GM23248 (cell line): ENCODE measurements around the gene TSHZ2. TPM values are rescaled to one million over a fixed set of nuclear protein-coding genes. Genes with fewer than 3 reads are reported as not detected.

Source experiments
- DNase-seq: peaks from one replicate; pipeline ENCODE4 v3.0.0-alpha.2; 2015
- H2AFZ ChIP-seq: fragments of 200-600 bp; sonication (generic); 2 replicates; pipeline ENCODE4 v1.6.1; 2016; ENCODE audit warnings: antibody characterized with exemption
- H3F3A ChIP-seq: fragments of 200-600 bp; sonication (generic); 2 replicates; pipeline ENCODE4 v1.6.1; 2016; ENCODE audit warnings: mild to moderate bottlenecking, antibody characterized with exemption, mixed run types; ENCODE audit not compliant: insufficient read depth
- H3K27ac ChIP-seq: fragments of 200-600 bp; sonication (generic); 2 replicates; pipeline ENCODE4 v1.5.1; 2016; ENCODE audit warnings: mild to moderate bottlenecking
- H3K27me3 ChIP-seq: fragments of 200-600 bp; sonication (generic); replicated peaks from 2 replicates; pipeline ENCODE4 v1.6.1; 2016; ENCODE audit warnings: mild to moderate bottlenecking; ENCODE audit not compliant: insufficient read depth
- H3K36me3 ChIP-seq: fragments of 200-600 bp; sonication (generic); 2 replicates; pipeline ENCODE4 v1.6.1; 2016; ENCODE audit warnings: low read depth, mild to moderate bottlenecking
- H3K4me1 ChIP-seq: fragments of 200-600 bp; sonication (generic); 2 replicates; pipeline ENCODE4 v1.6.1; 2016; ENCODE audit warnings: mild to moderate bottlenecking; ENCODE audit not compliant: insufficient read depth
- H3K4me2 ChIP-seq: fragments of 200-600 bp; sonication (generic); one replicate; pipeline ENCODE4 v1.6.1; 2016; ENCODE audit warnings: mild to moderate bottlenecking; ENCODE audit not compliant: unreplicated experiment
- H3K4me3 ChIP-seq: fragments of 200-600 bp; sonication (generic); 2 replicates; pipeline ENCODE4 v1.5.1; 2016; ENCODE audit warnings: mild to moderate bottlenecking
- H3K79me2 ChIP-seq: fragments of 200-600 bp; sonication (generic); 2 replicates; pipeline ENCODE4 v1.6.1; 2016; ENCODE audit warnings: mild to moderate bottlenecking; ENCODE audit not compliant: insufficient read depth
- H3K9ac ChIP-seq: fragments of 200-600 bp; sonication (generic); 2 replicates; pipeline ENCODE4 v1.6.1; 2016; ENCODE audit warnings: mild to moderate bottlenecking
- H3K9me2 ChIP-seq: fragments of 200-600 bp; sonication (generic); 2 replicates; pipeline ENCODE4 v1.6.1; 2016; ENCODE audit warnings: mixed run types, mild to moderate bottlenecking, moderate library complexity; ENCODE audit not compliant: insufficient read depth
- H3K9me3 ChIP-seq: fragments of 200-600 bp; sonication (generic); one replicate; pipeline ENCODE4 v1.6.1; 2017; ENCODE audit warnings: low read depth
- H4K20me1 ChIP-seq: fragments of 200-600 bp; sonication (generic); 2 replicates; pipeline ENCODE4 v1.6.0; 2016; ENCODE audit not compliant: insufficient read depth
- EZH2 ChIP-seq: fragments of 200-600 bp; sonication (generic); IDR thresholded peaks from 2 replicates; pipeline ENCODE4 v1.6.1; 2018; ENCODE audit warnings: antibody characterized with exemption, mild to moderate bottlenecking; ENCODE audit not compliant: insufficient read depth, poor library complexity, severe bottlenecking
- EZH2phosphoT487 ChIP-seq: fragments of 200-600 bp; sonication (generic); IDR thresholded peaks from 2 replicates; pipeline ENCODE4 v1.6.1; 2018; ENCODE audit warnings: antibody characterized with exemption, moderate library complexity, mild to moderate bottlenecking, low read depth; ENCODE audit not compliant: insufficient read depth
- WGBS, 2 experiments: methylation state at CpG; one replicate each; pipeline ENCODE4 v1.1.6; 2015 to 2017; ENCODE audit warnings: low lambda C conversion rate in 2 of 2, low coverage in 1 of 2; ENCODE audit errors: missing lambda C conversion rate in 2 of 2; 5-methylcytosine and 5-hydroxymethylcytosine counted together
- in situ Hi-C: fragments of 300-500 bp; cut with MboI; formaldehyde crosslinking; loops from 2 replicates; pipeline ENCODE4 v1.15.0; 2020
- polyA plus RNA-seq: library from polyadenylated mRNA; unstranded; fragments of >200 nt; fragmentation: Nextera tagmentation; extraction: Ambion mirVana; gene quantifications from 2 replicates; pipeline ENCODE4 v1.2.1, GENCODE V29; 2016
- total RNA-seq: library from RNA; depleted of rRNA; stranded (reverse); fragments of >200 nt; shearing (Covaris generic); gene quantifications from 2 replicates; pipeline ENCODE4 v1.2.3, GENCODE V29; 2014

The TSHZ2 gene
- total and polyA plus RNA-seq, 2 experiments from 2014 or later, result 4.5 to 13.4 TPM

DNA sequence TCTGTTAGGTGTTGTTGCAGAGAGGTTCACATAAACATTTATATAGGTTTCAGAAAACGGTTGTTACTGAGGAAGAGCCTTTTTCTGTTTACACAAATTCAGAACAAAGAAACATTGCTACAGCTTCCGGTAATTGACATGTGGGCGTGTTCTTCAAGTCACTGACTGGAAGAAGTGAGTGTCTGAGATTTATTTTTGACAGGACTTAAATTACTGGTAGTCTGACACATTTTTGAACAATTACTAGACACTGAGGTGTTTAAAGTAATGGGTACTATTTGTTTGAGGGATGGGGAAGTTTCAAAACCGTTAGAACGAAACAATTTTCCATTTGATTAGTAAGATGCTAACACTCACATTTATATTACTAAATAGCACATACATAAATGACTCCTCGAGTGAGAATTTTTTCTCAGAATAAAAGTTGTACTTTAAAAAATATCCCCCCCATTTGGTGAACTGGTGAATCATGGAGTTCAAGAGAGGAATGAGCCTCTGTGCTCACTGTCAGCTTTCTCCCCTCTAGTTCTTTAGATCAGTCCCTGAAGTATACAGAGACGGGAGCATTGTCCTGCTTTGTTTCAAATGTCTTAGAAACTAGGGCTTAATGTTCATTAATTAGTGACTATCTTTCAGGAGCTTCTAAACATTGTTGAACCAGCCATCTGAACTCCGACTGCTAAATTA, 98.7 kb downstream of the TSHZ2 start:
- H3K9me3 ChIP-seq, result no peaks in the 10 kb centered on the region
- H4K20me1 ChIP-seq, result no peaks in the 10 kb centered on the region
- no peak overlapping the region for H3K4me2 ChIP-seq
- in situ Hi-C loops, result no loop called here
- no peak for TF ChIP-seq EZH2
- H3K79me2 ChIP-seq, result no peaks in the 10 kb centered on the region
- H3K27me3 ChIP-seq, result no peaks in the 10 kb centered on the region
- DNase-seq, result peak; percentile 57
- no peaks in the 10 kb centered on the region for H3K9me2 ChIP-seq
- H3K27ac ChIP-seq, result peak overlapping the region; percentile 23
- no peak overlapping the region for H2AFZ ChIP-seq
- H3K4me1 ChIP-seq, result peaks cover 36% of the 10 kb centered on the region
- peaks cover 29% of the 10 kb centered on the region for H3F3A ChIP-seq
- 74 to 76% methylated on average over 8 of the region's 8 CpGs for WGBS, 2 experiments
- H3K4me3 ChIP-seq, result no peak overlapping the region
- H3K36me3 ChIP-seq, result no peaks in the 10 kb centered on the region
- no peak overlapping the region for H3K9ac ChIP-seq

DNA sequence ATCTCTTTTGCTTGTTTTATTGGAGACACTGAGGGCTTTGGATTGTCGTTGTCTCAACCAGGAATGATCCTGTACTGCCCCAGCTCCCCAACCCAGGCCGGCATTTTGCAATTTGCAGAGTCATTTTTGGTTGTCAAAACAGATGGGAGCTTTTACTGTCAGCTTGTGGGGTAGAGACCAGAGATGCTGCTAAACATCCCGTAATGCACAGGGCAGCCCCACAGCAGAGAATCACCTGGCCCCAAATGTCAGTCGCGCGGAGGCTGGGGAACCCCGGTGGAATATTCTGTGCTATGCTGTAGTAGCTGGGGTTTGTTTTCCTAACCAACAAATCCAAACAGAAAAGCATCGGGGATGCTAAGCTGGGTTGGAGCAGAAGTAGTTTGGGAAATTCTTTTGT, 99.7 kb downstream of the TSHZ2 start:
- Histone ChIP-seq H3K4me2 (no peak overlapping the region), H3K4me3 (no peak overlapping the region), H4K20me1 (no peaks in the 10 kb centered on the region), H2AFZ (no peak overlapping the region), H3K9ac (no peak overlapping the region), H3K79me2 (no peaks in the 10 kb centered on the region), H3K27ac (no peak overlapping the region), H3F3A (peaks cover 37% of the 10 kb centered on the region), H3K4me1 (peaks cover 46% of the 10 kb centered on the region), H3K27me3 (no peaks in the 10 kb centered on the region), H3K9me3 (no peaks in the 10 kb centered on the region), H3K36me3 (no peaks in the 10 kb centered on the region), H3K9me2 (no peaks in the 10 kb centered on the region)
- TF ChIP-seq EZH2 (no peak), EZH2phosphoT487 (no peak)
- DNase-seq, result no peak
- WGBS, 2 experiments, result 84 to 94% methylated on average over 7 to 8 of the region's 8 CpGs
- in situ Hi-C loops, result no loop called here

DNA sequence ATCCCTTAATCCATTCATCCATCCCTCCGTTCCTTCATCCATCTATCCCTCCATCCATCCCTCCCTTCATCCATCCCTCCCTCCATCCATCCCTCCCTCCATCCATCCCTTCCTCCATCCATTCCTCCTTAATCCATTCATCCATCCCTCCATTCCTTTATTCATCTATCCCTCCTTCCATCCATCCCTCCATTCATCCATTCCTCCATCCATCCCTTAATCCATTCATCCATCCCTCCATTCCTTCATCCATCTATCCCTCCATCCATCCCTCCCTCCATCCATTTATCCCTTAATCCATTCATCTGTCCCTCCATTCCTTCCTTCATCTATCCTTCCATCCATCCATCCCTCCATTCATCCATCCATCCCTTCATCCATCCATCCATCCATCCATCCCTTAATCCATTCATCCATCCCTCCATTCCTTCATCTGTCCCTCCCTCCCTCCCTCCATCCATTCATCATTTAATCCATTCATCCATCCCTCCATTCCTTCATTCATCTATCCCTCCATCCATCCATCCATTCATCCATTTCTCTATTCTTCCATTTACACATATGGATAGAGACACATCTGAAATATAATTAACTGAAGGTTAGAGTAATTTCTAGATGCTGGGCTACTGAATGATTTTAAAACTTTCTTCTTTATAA, 100.9 kb downstream of the TSHZ2 start:
- in situ Hi-C loops, result no loop called here
- no peaks in the 10 kb centered on the region for H3K27me3 ChIP-seq
- no peak for TF ChIP-seq EZH2phosphoT487
- no peak for TF ChIP-seq EZH2
- H3K27ac ChIP-seq, result no peak overlapping the region
- DNase-seq, result no peak
- no peak overlapping the region for H3K4me3 ChIP-seq
- H3K36me3 ChIP-seq, result no peaks in the 10 kb centered on the region
- H3F3A ChIP-seq, result peaks cover 49% of the 10 kb centered on the region
- no peaks in the 10 kb centered on the region for H3K79me2 ChIP-seq
- H3K9me3 ChIP-seq, result no peaks in the 10 kb centered on the region
- H3K4me1 ChIP-seq, result peaks cover 58% of the 10 kb centered on the region
- H4K20me1 ChIP-seq, result no peaks in the 10 kb centered on the region
- no peak overlapping the region for H3K4me2 ChIP-seq
- H3K9me2 ChIP-seq, result no peaks in the 10 kb centered on the region
- H2AFZ ChIP-seq, result no peak overlapping the region
- H3K9ac ChIP-seq, result no peak overlapping the region
- WGBS, 2 experiments, result 89 to 94% methylated on average over 1 of the region's 1 CpG

DNA sequence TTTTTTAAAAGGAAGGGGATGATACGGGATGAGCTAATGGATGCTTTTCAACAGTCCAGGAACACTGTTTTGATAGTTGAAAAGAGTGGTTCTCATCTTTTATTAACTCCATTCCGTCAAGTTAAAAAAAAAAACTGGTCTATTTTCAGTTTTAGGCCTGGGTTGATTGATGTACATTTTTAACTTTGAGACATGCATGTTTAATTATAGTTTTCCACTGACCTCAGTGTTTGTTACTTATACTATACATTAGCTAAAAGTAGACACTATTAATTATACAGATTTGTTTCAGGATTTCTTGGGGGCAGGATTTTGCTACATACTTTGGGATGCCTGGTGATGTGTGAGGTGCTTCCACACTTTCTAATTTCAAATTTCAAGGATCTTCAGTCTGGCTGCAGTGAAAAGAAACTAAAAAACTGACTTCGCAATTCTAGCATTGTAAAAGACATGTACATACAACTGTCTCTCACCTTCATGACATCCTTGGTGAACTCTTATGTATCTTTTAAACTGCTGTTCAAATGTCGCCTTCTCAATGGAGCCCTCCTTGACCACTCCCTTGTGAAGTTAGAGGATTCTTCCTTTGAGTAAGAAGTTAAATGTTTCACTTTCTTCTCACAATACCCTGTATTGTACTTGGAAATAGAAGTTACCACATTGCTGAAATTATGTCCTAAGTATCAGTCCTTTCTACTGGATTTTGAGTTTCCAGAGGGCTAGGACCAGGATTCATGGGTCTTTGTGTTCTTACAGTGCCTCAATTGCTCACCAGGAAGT, 101.7 kb downstream of the TSHZ2 start:
- no peak overlapping the region for H3K9ac ChIP-seq
- WGBS, 2 experiments, result 81 to 88% methylated on average over 4 of the region's 4 CpGs
- H3F3A ChIP-seq, result peaks cover 55% of the 10 kb centered on the region
- 0 out of 2 replicates have a peak overlapping the region, but pooled peaks have one; percentile 9 for H3K27ac ChIP-seq
- no peak for DNase-seq
- no peaks in the 10 kb centered on the region for H3K36me3 ChIP-seq
- H4K20me1 ChIP-seq, result no peaks in the 10 kb centered on the region
- H3K9me2 ChIP-seq, result no peaks in the 10 kb centered on the region
- H2AFZ ChIP-seq, result no peak overlapping the region
- H3K27me3 ChIP-seq, result no peaks in the 10 kb centered on the region
- no peak overlapping the region for H3K4me3 ChIP-seq
- H3K4me1 ChIP-seq, result peaks cover 64% of the 10 kb centered on the region
- no peak overlapping the region for H3K4me2 ChIP-seq
- no peaks in the 10 kb centered on the region for H3K79me2 ChIP-seq
- no peaks in the 10 kb centered on the region for H3K9me3 ChIP-seq
- no peak for TF ChIP-seq EZH2
- TF ChIP-seq EZH2phosphoT487, result no peak
- in situ Hi-C loops, result no loop called here
